SH-SY5Y (cell line): ENCODE data around the gene TKTL1.

Source experiments
- GATA2 ChIP-seq: IDR thresholded peaks from 2 replicates; pipeline ENCODE4 v1.6.1; 2011; ENCODE audit warnings: mild to moderate bottlenecking, low read depth, low read length
- GATA3 ChIP-seq: IDR thresholded peaks from 2 replicates; pipeline ENCODE4 v1.6.1; 2011; ENCODE audit warnings: low read depth, mild to moderate bottlenecking, low read length, moderate library complexity

- TF ChIP-seq GATA3 (no peak), GATA2 (no peak)
Measured at GRCh38 chrX:154367474-154368308, 72.1 kb downstream of the TKTL1 start.
